HCT116 (cell line): ENCODE measurements around the gene EPHA8. TPM values are rescaled to one million over a fixed set of nuclear protein-coding genes. Genes with fewer than 3 reads are reported as not detected.

Experiments
- ATAC-seq: fragments of 200-7000 bp; cut with Tn5 transposase; 2 replicates; pipeline ENCODE4 v1.9.1; 2020; ENCODE audit warnings: mild to moderate bottlenecking, moderate library complexity
- BruUV-seq: library from RNA; stranded (reverse); fragments of 400-500 nt; replicated peaks from 2 replicates; lab custom pipeline; 2021; lab: Mats Ljungman, UMichigan
- CTCF ChIA-PET: fragments of 300-600 bp; sonication (Branson Sonifier 250); formaldehyde crosslinking; loops from one replicate; lab custom pipeline; 2021; ENCODE audit warnings: antibody characterized with exemption; lab: Charles Lee
- POLR2A ChIA-PET: fragments of 300-600, 350-600 bp; sonication (Branson Sonifier 250); formaldehyde crosslinking; loops from one replicate; lab custom pipeline; 2021; ENCODE audit warnings: antibody characterized with exemption; lab: Charles Lee
- RAD21 ChIA-PET, 2 experiments: fragments of 300-600 bp; sonication (Branson Sonifier 250); formaldehyde crosslinking; loops; one replicate each; lab custom pipeline; 2023; ENCODE audit warnings: low total read pairs in 2 of 2; ENCODE audit not compliant: uncharacterized antibody in 2 of 2, unreplicated experiment in 2 of 2, low non-redundant PET in 1 of 2; lab: Charles Lee
- DNase-seq: peaks from one replicate; pipeline ENCODE4 v3.0.0-alpha.2; 2010; ENCODE audit warnings: low read depth, low spot score
- H2AFZ ChIP-seq: fragments of 200-600 bp; shearing (Covaris generic), sonication (generic); 2 replicates; pipeline ENCODE4 v1.6.1; 2017; ENCODE audit warnings: low read depth, mixed run types, mixed read lengths, antibody characterized with exemption, low read length; ENCODE audit not compliant: poor library complexity, severe bottlenecking
- H3K27ac ChIP-seq: 2 replicates; pipeline ENCODE4 v1.5.1; 2012; ENCODE audit warnings: low read depth, low read length
- H3K27me3 ChIP-seq: fragments of 200-600 bp; sonication (generic); 2 replicates; pipeline ENCODE4 v1.6.1; 2016; ENCODE audit warnings: mixed run types, low read length, mixed read lengths; ENCODE audit not compliant: insufficient read depth
- H3K36me3 ChIP-seq, 2 experiments: fragments of 200-500 bp in 1 of 2; fragments of 200-600 bp in 1 of 2; sonication (Bioruptor generic) in 1 of 2; sonication (generic) in 1 of 2; 2 replicates each; pipeline versions ENCODE4 v1.5.1 to v1.6.1; 2014 to 2016; ENCODE audit warnings: low read length in 2 of 2, inconsistent platforms in 1 of 2, mixed read lengths in 1 of 2, mixed run types in 1 of 2; ENCODE audit not compliant: insufficient read depth in 2 of 2, control insufficient read depth in 1 of 2
- H3K4me1 ChIP-seq, 2 experiments: fragments of 200-600 bp in 1 of 2; sonication (generic) in 1 of 2; 2 replicates each; pipeline versions ENCODE4 v1.5.1 to v1.6.1; 2012 to 2017; ENCODE audit warnings: low read length in 2 of 2, inconsistent platforms in 1 of 2, mild to moderate bottlenecking in 1 of 2, mixed read lengths in 1 of 2, mixed run types in 1 of 2, moderate library complexity in 1 of 2; ENCODE audit not compliant: insufficient read depth in 2 of 2, control insufficient read depth in 1 of 2
- H3K4me2 ChIP-seq: fragments of 200-600 bp; sonication (generic); 2 replicates; pipeline ENCODE4 v1.6.1; 2017; ENCODE audit warnings: mixed run types, low read length, mixed read lengths
- H3K4me3 ChIP-seq, 2 experiments: fragments of 200-600 bp in 1 of 2; sonication (generic) in 1 of 2; replicated peaks in 1 of 2; 2 replicates each; pipeline ENCODE4 v1.5.1; 2011 to 2016; ENCODE audit warnings: low read length in 2 of 2, control low read depth in 1 of 2, low read depth in 1 of 2, mild to moderate bottlenecking in 1 of 2, mixed read lengths in 1 of 2, mixed run types in 1 of 2
- H3K79me2 ChIP-seq: fragments of 200-600 bp; sonication (generic); 2 replicates; pipeline ENCODE4 v1.6.1; 2017; ENCODE audit warnings: mild to moderate bottlenecking, mixed run types, low read length, moderate library complexity, mixed read lengths; ENCODE audit not compliant: insufficient read depth
- H3K9ac ChIP-seq: fragments of 200-600 bp; sonication (generic); 2 replicates; pipeline ENCODE4 v1.6.1; 2016; ENCODE audit warnings: low read length, mixed read lengths
- H3K9me2 ChIP-seq: fragments of 200-600 bp; sonication (generic), shearing (Covaris generic); 2 replicates; pipeline ENCODE4 v1.6.1; 2017; ENCODE audit warnings: mixed run types, mild to moderate bottlenecking, moderate library complexity; ENCODE audit not compliant: insufficient read depth
- H3K9me3 ChIP-seq, 2 experiments: fragments of 200-500 bp in 1 of 2; fragments of 200-600 bp in 1 of 2; sonication (Bioruptor generic) in 1 of 2; sonication (generic) in 1 of 2; 2 replicates each; pipeline ENCODE4 v1.6.1; 2014 to 2017; ENCODE audit warnings: low read length in 2 of 2, mixed read lengths in 2 of 2, inconsistent platforms in 1 of 2, low read depth in 1 of 2, mild to moderate bottlenecking in 1 of 2, mixed run types in 1 of 2, moderate library complexity in 1 of 2; ENCODE audit not compliant: control insufficient read depth in 1 of 2, insufficient read depth in 1 of 2
- H4K20me1 ChIP-seq: fragments of 200-600 bp; sonication (generic), shearing (Covaris generic); 2 replicates; pipeline ENCODE4 v1.6.1; 2017; ENCODE audit warnings: mixed run types, mild to moderate bottlenecking, moderate library complexity; ENCODE audit not compliant: insufficient read depth
- CBX3 ChIP-seq: IDR thresholded peaks from 2 replicates; pipeline ENCODE4 v1.6.1; 2012; ENCODE audit warnings: low read depth
- CEBPB ChIP-seq: IDR thresholded peaks from 2 replicates; pipeline ENCODE4 v1.6.1; 2012; ENCODE audit warnings: low read depth
- EGR1 ChIP-seq: IDR thresholded peaks from 2 replicates; pipeline ENCODE4 v1.6.1; 2012; ENCODE audit warnings: low read depth
- ELF1 ChIP-seq: IDR thresholded peaks from 2 replicates; pipeline ENCODE4 v1.6.1; 2012; ENCODE audit warnings: low read depth, borderline replicate concordance
- EZH2 ChIP-seq: fragments of 200-600 bp; sonication (generic); IDR thresholded peaks from 2 replicates; pipeline ENCODE4 v1.6.1; 2017; ENCODE audit warnings: antibody characterized with exemption, mixed run types
- FOSL1 ChIP-seq: IDR thresholded peaks from 2 replicates; pipeline ENCODE4 v1.6.1; 2012; ENCODE audit warnings: low read depth
- JUND ChIP-seq: IDR thresholded peaks from 2 replicates; pipeline ENCODE4 v1.6.1; 2012
- POLR2A ChIP-seq: IDR thresholded peaks from 2 replicates; pipeline ENCODE4 v1.7.0; 2011; ENCODE audit warnings: borderline replicate concordance; ENCODE audit not compliant: insufficient read depth, insufficient read length; ENCODE audit errors: extremely low read depth
- POLR2AphosphoS5 ChIP-seq: IDR thresholded peaks from 2 replicates; pipeline ENCODE4 v1.6.1; 2011; ENCODE audit warnings: mild to moderate bottlenecking, low read depth, low read length, moderate library complexity
- SIN3A ChIP-seq: IDR thresholded peaks from 2 replicates; pipeline ENCODE4 v1.6.1; 2012; ENCODE audit warnings: low read depth
- SP1 ChIP-seq: IDR thresholded peaks from 2 replicates; pipeline ENCODE4 v1.6.1; 2012; ENCODE audit warnings: low read depth
- SRF ChIP-seq: IDR thresholded peaks from 2 replicates; pipeline ENCODE4 v1.6.1; 2012; ENCODE audit warnings: low read depth
- TCF7L2 ChIP-seq: IDR thresholded peaks from 2 replicates; pipeline ENCODE4 v1.7.0; 2011; ENCODE audit warnings: borderline replicate concordance, inconsistent platforms; ENCODE audit not compliant: insufficient read depth, insufficient read length; ENCODE audit errors: extremely low read depth
- ZNF274 ChIP-seq: fragments of 200-500 bp; sonication (Bioruptor generic); IDR thresholded peaks from 2 replicates; pipeline ENCODE4 v1.6.1; 2014; ENCODE audit warnings: mild to moderate bottlenecking, low read depth, low read length, inconsistent platforms
- intact Hi-C: fragments of 100-400 bp; cut with micrococcal nuclease; formaldehyde crosslinking; loops from 2 replicates; pipeline ENCODE4 v1.10.0; 2022
- total RNA-seq: library from RNA; stranded (reverse); gene quantifications from one replicate; pipeline ENCODE4 v1.2.1, GENCODE V29; 2021; ENCODE audit not compliant: unreplicated experiment
- TF ChIP-seq, protein P1 (sequence below): IDR thresholded peaks from 2 replicates; pipeline ENCODE4 v1.6.1; 2011; ENCODE audit warnings: mild to moderate bottlenecking, low read length, moderate library complexity; ENCODE audit not compliant: insufficient replicate concordance; ENCODE audit errors: extremely low read depth
- TF ChIP-seq, protein P2 (sequence below): IDR thresholded peaks from 2 replicates; pipeline ENCODE4 v1.6.1; 2012
- TF ChIP-seq, protein P3 (sequence below): IDR thresholded peaks from 2 replicates; pipeline ENCODE4 v1.6.1; 2012
- TF ChIP-seq, protein P4 (sequence below): IDR thresholded peaks from 2 replicates; pipeline ENCODE4 v1.6.1; 2012; ENCODE audit warnings: low read depth
- TF ChIP-seq, protein P5 (sequence below), 3 experiments: fragments of 200-600 bp in 1 of 3; sonication (generic) in 1 of 3; IDR thresholded peaks in 2 of 3; conservative IDR thresholded peaks in 1 of 3; 2 replicates each; pipeline ENCODE4 v1.5.1; 2012 to 2017; ENCODE audit warnings: low read depth in 2 of 3, low read length in 2 of 3, antibody characterized with exemption in 1 of 3, borderline replicate concordance in 1 of 3, control low read depth in 1 of 3, mild to moderate bottlenecking in 1 of 3, mixed read lengths in 1 of 3, mixed run types in 1 of 3, moderate library complexity in 1 of 3; ENCODE audit not compliant: insufficient read depth in 1 of 3

EPHA8 gene
- total RNA-seq, 1 experiment from 2014 or later = 0.30 TPM

DNA sequence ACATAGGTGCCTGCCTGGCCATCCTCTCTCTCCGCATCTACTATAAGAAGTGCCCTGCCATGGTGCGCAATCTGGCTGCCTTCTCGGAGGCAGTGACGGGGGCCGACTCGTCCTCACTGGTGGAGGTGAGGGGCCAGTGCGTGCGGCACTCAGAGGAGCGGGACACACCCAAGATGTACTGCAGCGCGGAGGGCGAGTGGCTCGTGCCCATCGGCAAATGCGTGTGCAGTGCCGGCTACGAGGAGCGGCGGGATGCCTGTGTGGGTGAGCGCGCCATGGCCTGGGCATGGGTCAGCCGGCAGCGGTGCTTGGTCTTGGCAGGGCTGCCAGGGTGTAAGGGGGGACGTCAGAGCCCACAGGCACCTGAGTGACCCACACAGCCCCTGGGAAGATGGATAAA, 13.3 kb downstream of the EPHA8 start:
- Histone ChIP-seq H2AFZ (no peak overlapping the region), H3K79me2 (no peaks in the 10 kb centered on the region), H3K9ac (no peak overlapping the region), H3K4me1 (no peaks in the 10 kb centered on the region), H4K20me1 (no peaks in the 10 kb centered on the region), H3K4me3 (no peak overlapping the region), H3K36me3 (no peaks in the 10 kb centered on the region), H3K9me2 (no peaks in the 10 kb centered on the region), H3K27ac (no peak overlapping the region), H3K4me2 (no peak overlapping the region), H3K27me3 (peaks cover 10% of the 10 kb centered on the region; the same call in 1 of the 2 replicates), H3K9me3 (peaks cover 0 to 18% of the 10 kb centered on the region in 2 experiments; a peak in 1 of 4 replicates)
- intact Hi-C loops = no loop called here
- DNase-seq = no peak
- ChIA-PET POLR2A (no interaction called here), RAD21 (no interaction called here), CTCF (no interaction called here)
- ATAC-seq = no peak
- no TSS peak for BruUV-seq
- TF ChIP-seq ZNF274 (no peak), TCF7L2 (no peak), FOSL1 (no peak), JUND (no peak), CBX3 (no peak), SIN3A (no peak), POLR2AphosphoS5 (no peak), ELF1 (no peak), POLR2A (no peak), SP1 (no peak), CEBPB (no peak), EZH2 (no peak), SRF (no peak), EGR1 (no peak)
- TF ChIP-seq, protein P1, sequence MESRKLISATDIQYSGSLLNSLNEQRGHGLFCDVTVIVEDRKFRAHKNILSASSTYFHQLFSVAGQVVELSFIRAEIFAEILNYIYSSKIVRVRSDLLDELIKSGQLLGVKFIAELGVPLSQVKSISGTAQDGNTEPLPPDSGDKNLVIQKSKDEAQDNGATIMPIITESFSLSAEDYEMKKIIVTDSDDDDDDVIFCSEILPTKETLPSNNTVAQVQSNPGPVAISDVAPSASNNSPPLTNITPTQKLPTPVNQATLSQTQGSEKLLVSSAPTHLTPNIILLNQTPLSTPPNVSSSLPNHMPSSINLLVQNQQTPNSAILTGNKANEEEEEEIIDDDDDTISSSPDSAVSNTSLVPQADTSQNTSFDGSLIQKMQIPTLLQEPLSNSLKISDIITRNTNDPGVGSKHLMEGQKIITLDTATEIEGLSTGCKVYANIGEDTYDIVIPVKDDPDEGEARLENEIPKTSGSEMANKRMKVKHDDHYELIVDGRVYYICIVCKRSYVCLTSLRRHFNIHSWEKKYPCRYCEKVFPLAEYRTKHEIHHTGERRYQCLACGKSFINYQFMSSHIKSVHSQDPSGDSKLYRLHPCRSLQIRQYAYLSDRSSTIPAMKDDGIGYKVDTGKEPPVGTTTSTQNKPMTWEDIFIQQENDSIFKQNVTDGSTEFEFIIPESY = no peak
- TF ChIP-seq, protein P2, sequence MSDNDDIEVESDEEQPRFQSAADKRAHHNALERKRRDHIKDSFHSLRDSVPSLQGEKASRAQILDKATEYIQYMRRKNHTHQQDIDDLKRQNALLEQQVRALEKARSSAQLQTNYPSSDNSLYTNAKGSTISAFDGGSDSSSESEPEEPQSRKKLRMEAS = no peak
- TF ChIP-seq, protein P3, sequence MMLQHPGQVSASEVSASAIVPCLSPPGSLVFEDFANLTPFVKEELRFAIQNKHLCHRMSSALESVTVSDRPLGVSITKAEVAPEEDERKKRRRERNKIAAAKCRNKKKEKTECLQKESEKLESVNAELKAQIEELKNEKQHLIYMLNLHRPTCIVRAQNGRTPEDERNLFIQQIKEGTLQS = no peak
- TF ChIP-seq, protein P4, sequence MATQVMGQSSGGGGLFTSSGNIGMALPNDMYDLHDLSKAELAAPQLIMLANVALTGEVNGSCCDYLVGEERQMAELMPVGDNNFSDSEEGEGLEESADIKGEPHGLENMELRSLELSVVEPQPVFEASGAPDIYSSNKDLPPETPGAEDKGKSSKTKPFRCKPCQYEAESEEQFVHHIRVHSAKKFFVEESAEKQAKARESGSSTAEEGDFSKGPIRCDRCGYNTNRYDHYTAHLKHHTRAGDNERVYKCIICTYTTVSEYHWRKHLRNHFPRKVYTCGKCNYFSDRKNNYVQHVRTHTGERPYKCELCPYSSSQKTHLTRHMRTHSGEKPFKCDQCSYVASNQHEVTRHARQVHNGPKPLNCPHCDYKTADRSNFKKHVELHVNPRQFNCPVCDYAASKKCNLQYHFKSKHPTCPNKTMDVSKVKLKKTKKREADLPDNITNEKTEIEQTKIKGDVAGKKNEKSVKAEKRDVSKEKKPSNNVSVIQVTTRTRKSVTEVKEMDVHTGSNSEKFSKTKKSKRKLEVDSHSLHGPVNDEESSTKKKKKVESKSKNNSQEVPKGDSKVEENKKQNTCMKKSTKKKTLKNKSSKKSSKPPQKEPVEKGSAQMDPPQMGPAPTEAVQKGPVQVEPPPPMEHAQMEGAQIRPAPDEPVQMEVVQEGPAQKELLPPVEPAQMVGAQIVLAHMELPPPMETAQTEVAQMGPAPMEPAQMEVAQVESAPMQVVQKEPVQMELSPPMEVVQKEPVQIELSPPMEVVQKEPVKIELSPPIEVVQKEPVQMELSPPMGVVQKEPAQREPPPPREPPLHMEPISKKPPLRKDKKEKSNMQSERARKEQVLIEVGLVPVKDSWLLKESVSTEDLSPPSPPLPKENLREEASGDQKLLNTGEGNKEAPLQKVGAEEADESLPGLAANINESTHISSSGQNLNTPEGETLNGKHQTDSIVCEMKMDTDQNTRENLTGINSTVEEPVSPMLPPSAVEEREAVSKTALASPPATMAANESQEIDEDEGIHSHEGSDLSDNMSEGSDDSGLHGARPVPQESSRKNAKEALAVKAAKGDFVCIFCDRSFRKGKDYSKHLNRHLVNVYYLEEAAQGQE = no peak
- TF ChIP-seq, protein P5, sequence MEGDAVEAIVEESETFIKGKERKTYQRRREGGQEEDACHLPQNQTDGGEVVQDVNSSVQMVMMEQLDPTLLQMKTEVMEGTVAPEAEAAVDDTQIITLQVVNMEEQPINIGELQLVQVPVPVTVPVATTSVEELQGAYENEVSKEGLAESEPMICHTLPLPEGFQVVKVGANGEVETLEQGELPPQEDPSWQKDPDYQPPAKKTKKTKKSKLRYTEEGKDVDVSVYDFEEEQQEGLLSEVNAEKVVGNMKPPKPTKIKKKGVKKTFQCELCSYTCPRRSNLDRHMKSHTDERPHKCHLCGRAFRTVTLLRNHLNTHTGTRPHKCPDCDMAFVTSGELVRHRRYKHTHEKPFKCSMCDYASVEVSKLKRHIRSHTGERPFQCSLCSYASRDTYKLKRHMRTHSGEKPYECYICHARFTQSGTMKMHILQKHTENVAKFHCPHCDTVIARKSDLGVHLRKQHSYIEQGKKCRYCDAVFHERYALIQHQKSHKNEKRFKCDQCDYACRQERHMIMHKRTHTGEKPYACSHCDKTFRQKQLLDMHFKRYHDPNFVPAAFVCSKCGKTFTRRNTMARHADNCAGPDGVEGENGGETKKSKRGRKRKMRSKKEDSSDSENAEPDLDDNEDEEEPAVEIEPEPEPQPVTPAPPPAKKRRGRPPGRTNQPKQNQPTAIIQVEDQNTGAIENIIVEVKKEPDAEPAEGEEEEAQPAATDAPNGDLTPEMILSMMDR (IDR thresholded peaks at IDR 0.05 in 2 of 3, conservative IDR thresholded peaks at IDR 0.05 in 1 of 3; ENCODE audit: borderline replicate concordance in 1 of 3, insufficient read depth in 1 of 3, low read depth in 2 of 3, low read length in 2 of 3) = no peak
- TF ChIP-seq, all 23 proteins: peak for 0
